Tongue (tissue), 3 donors: ENCODE data around the gene KRTAP19-5. TPM values are rescaled to one million over a fixed set of nuclear protein-coding genes. Genes with fewer than 3 reads are reported as not detected.
"Not testable (repeated sequence)": the region's sequence is repeated elsewhere in the genome, so short reads cannot be mapped to it uniquely, and the experiment has no call there.

Experiments used
- DNase-seq: peaks from one replicate; pipeline ENCODE4 v3.0.0-alpha.2; 2015
- small RNA-seq: library from RNA; depleted of rRNA; stranded (forward); fragments of <200 nt; gene quantifications from one replicate; pipeline ENCODE3, GENCODE V24; 2014; ENCODE audit warnings: low replicate concordance
- total RNA-seq: library from RNA; depleted of rRNA; stranded (reverse); fragments of >200 nt; gene quantifications from one replicate; pipeline ENCODE4 v1.2.3, GENCODE V29; 2014

KRTAP19-5 gene
- not detected for total RNA-seq

DNA sequence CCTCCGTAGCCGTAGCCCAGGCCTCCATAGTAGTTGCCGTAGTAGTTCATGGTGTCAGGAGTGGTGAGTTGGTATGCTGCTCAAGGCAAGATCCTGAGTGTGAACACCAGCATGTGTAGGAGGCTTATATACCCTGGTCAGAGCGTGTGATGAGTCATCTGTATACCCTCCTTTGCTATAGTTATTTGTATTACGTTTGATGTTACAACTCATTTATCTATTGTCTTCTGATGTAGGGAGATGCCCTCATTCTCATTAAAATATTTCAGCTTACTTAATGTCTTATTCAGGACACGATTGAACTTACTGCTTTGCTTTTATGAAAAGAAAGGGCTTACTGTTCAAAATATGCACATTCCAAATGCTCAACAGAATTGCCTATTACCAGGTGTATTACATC, at the start of gene KRTAP19-5:
Gene KRTAP19-5, minus strand, starts transcription at position 101 of the 400 bp plus-strand sequence. Its CDS starts 51 bp downstream, at position 50.
- DNase-seq, result no peak

DNA sequence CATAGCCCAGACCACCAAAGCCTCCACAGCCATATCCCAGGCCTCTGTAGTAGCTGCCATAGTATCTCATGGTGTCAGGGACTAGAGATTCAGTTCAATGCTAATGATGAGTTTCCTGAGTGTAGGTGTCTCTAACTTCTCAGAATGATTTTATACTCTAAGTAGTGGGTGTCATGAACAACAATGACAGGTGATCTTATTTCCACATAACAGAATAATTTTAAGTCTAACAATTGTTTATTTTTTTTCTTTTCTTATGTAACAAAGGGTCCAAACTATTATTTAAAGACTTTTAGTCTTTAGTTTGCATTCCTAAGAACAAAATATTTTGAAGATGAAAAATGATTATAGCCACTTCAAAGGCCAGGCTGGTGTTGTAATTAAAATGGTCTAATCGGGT, 39.8 kb upstream of the KRTAP19-5 start, which contains the start of gene KRTAP19-6:
Gene KRTAP19-6, minus strand, starts transcription at position 101 of the 400 bp plus-strand sequence. Its CDS starts 31 bp downstream, at position 70.
- no peak for DNase-seq

GRCh38 chr21:30518876-30519275, 16.9 kb upstream of the KRTAP19-5 start:
- no peak for DNase-seq

DNA sequence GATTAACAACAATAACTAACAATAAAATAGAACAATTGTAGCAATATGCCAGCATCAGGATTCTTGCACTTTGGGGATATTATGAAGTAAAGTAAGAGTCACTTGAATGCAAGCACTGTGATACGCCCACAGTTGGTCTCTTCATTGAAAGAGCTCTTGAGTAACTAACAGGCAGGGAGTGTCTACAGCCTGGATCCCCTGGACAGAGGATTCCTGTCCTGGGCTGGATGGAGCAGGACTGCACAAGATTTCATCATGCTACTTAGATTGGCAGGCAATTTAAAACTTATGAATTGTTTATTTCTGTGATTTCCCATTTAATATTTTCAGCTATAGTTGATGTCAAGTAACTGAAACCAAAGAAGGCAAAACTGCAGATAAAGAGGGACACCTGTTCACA, 13.7 kb upstream of the KRTAP19-5 start:
- no peak for DNase-seq

DNA sequence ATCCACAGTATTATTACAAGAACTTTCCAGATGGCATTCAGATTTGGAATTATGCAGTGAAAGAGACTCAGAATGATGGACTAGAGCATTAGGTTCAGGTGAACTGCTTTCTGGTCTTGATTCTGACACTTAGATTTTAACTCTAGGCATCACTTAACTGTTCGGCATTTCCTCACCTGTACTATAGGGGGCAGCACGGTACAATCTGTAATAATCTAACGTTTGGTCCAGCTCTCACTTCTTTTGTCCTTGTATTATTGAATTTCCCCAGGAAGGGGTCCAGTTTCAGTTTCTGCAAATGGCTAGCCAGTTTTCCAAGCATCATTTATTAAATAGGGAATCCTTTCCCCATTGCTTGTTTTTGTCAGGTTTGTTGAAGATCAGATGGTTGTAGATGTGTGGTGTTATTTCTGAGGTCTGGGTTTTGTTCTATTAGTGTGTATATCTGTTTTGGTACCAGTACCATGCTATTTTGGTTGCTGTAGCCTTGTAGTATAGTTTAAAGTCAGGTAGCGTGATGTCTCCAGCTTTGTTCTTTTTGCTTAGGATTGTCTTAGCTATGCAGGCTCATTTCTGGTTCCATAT, 3.8 kb upstream of the KRTAP19-5 start:
- DNase-seq, result not testable (repeated sequence)

- DNase-seq, result no peak
Measured at GRCh38 chr21:30497065-30497464, 4.9 kb downstream of the KRTAP19-5 start, which contains the start of gene KRTAP19-4. TSS of gene KRTAP19-4 (minus strand) at chr21:30497165. CDS start at chr21:30497110, 55 bp downstream.

GRCh38 chr21:30491963-30492428, 9.9 kb downstream of the KRTAP19-5 start, which contains the start of gene KRTAP19-3:
TSS of gene KRTAP19-3 (minus strand) at chr21:30492013. CDS start at chr21:30491957, 56 bp downstream.
- DNase-seq, result no peak

DNA sequence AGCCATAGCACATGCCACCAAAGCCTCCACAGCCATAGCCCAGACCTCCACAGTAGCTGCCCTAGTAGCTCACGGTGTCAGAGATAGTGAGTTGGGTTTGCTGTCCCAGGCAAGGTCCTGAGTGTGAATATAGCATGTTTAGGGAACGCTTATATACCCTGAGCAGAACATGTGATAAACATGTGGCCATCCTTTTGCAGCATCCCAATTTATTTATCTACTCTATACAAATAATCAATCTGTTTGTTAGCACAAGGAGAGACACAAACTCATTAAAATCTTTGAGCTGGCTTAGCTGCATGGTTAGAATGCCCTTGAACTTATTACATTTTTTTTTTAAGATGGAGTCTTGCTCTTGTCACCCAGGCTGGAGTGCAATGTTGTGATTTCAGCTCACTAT, 14.6 kb downstream of the KRTAP19-5 start, which contains the start of gene KRTAP19-2:
Gene KRTAP19-2, minus strand, starts transcription at position 101 of the 400 bp plus-strand sequence. Its CDS starts 88 bp downstream, at position 13.
- DNase-seq, result no peak

- DNase-seq, result no peak
Measured at GRCh38 chr21:30486180-30486579, 15.8 kb downstream of the KRTAP19-5 start.

- peak; percentile 27 for DNase-seq
Measured at GRCh38 chr21:30482130-30482529, 19.8 kb downstream of the KRTAP19-5 start.

- DNase-seq, result no peak
Measured at GRCh38 chr21:30480145-30480544, 21.8 kb downstream of the KRTAP19-5 start, which contains the start of gene KRTAP19-1. TSS of gene KRTAP19-1 (minus strand) at chr21:30480367. CDS start at chr21:30480317, 50 bp downstream.

DNA sequence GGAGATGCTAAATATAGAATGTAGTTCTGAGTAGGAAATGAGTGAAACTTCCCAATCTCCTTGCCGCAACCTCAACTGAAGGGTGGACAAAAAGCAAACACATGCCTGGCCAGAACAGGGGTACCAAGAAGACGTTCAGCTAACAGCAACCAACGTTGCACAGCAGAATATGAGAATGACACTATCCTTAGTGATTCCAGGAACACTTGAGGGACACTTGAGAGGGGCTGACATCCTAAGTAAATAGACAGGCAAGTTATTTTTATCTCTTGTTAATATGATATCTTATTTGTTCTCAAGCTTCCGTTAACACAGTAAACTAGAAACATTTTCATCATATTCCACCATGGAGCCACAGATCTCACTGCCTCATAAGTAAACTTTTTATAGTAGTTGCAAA, 22.7 kb downstream of the KRTAP19-5 start:
- DNase-seq, result peak; percentile 10

GRCh38 chr21:30478004-30478403, 23.9 kb downstream of the KRTAP19-5 start:
- DNase-seq, result peak; percentile 51

DNA sequence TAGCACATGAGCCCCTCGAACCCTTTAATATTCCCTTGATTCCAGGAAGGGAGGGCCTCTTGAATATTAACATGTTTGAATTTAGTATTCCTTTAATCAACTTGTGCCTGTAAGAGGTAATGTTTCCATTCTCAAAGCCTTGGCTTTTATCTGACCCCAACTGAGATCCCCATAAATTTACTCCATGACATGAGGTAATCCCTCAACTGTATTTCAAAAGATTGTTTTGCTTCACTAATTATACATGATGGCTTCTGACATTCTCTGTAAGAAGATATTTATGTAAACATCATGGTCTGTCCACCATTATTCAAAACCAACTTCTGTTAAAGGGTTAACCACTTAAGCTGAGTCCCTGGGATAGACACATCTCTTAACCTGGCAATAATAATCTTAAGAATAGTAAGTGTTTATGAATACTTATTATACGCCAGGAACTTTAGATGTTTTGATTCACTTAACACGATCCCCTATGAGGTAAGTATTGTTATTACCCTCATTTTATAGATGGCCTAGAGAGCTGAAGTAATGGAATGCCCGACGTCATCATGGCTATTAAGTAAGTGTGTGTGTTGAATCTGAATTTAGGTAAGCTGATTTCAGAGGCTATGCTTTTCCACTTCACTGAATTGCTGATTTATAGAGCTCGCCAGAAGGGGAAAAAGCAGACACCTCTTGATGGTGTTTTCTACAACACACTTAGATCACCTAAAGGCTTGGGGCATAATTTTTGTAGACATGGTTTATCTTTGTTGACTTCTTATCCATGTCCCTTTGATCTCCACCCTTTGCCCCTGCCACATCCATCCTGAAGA, 32.8 kb downstream of the KRTAP19-5 start:
- no peak for DNase-seq

DNA sequence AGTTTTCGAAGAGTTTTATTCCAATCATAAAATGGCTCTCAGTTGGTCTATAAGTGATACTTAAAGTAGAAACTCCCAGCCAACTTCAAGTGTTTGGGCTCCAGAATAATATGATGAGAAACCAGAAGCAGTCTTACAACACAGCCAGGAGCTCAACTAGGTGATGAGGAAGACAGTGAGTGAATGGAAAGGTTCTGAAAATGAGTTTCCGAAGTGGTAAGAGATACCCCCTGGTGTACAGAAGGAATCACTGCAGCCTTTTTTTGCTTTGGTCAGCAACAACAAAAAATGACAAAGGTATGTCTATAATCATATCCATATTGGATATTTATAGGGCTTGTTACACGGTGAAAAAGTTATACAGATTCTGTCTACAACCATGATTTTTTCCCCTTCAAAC, 38.2 kb downstream of the KRTAP19-5 start:
- DNase-seq, result no peak

Small RNAs within 50 kb of the gene (small RNA-seq; reads per million reads assigned to genes)
- gene AP000567.1 (not detected), gene KRTAP19-10P (not detected), gene KRTAP19-11P (not detected), gene KRTAP19-9P (not detected)

Other genes starting within 250 kb of the KRTAP19-5 start
- gene KRTAP24-1, start 219.2 kb downstream of the KRTAP19-5 start, total RNA-seq, result not detected
- not detected for gene KRTAP25-1, start 212.6 kb downstream of the KRTAP19-5 start, total RNA-seq
- not detected for gene KRTAP26-1, start 181.8 kb downstream of the KRTAP19-5 start, total RNA-seq
- gene KRTAP27-1, start 164.4 kb downstream of the KRTAP19-5 start, total RNA-seq, result not detected
- gene KRTAP23-1, start 153.5 kb downstream of the KRTAP19-5 start, total RNA-seq, result not detected
- not detected for gene KRTAP13-2, start 129.9 kb downstream of the KRTAP19-5 start, total RNA-seq
- gene KRTAP13-1, start 106.1 kb downstream of the KRTAP19-5 start, total RNA-seq, result not detected
- gene KRTAP13-3, start 76.2 kb downstream of the KRTAP19-5 start, total RNA-seq, result not detected
- gene KRTAP13-4, start 71.9 kb downstream of the KRTAP19-5 start, total RNA-seq, result not detected
- not detected for gene KRTAP15-1, start 61.9 kb downstream of the KRTAP19-5 start, total RNA-seq
- gene KRTAP19-1, start 21.8 kb downstream of the KRTAP19-5 start, total RNA-seq, result not detected
- not detected for gene KRTAP19-2, start 14.7 kb downstream of the KRTAP19-5 start, total RNA-seq
- gene KRTAP19-3, start 10.1 kb downstream of the KRTAP19-5 start, total RNA-seq, result not detected
- gene KRTAP19-4, start 5.0 kb downstream of the KRTAP19-5 start, total RNA-seq, result not detected
- gene KRTAP19-6, start 39.7 kb upstream of the KRTAP19-5 start, total RNA-seq, result not detected
- gene KRTAP19-7, start 59.2 kb upstream of the KRTAP19-5 start, total RNA-seq, result not detected
- gene KRTAP22-2, start 88.3 kb upstream of the KRTAP19-5 start, total RNA-seq, result not detected
- not detected for gene KRTAP6-3, start 90.3 kb upstream of the KRTAP19-5 start, total RNA-seq
- gene KRTAP6-2, start 96.8 kb upstream of the KRTAP19-5 start, total RNA-seq, result not detected
- not detected for gene KRTAP22-1, start 98.9 kb upstream of the KRTAP19-5 start, total RNA-seq
- not detected for gene KRTAP6-1, start 111.8 kb upstream of the KRTAP19-5 start, total RNA-seq
- not detected for gene KRTAP20-1, start 114.3 kb upstream of the KRTAP19-5 start, total RNA-seq
- not detected for gene KRTAP20-4, start 118.5 kb upstream of the KRTAP19-5 start, total RNA-seq
- not detected for gene KRTAP20-2, start 133.1 kb upstream of the KRTAP19-5 start, total RNA-seq
- not detected for gene KRTAP20-3, start 140.7 kb upstream of the KRTAP19-5 start, total RNA-seq
- gene KRTAP21-3, start 216.6 kb upstream of the KRTAP19-5 start, total RNA-seq, result not detected
- not detected for gene KRTAP21-2, start 245.1 kb upstream of the KRTAP19-5 start, total RNA-seq